GM20000 (cell line): ENCODE data around the gene LDLRAP1.

Source experiments
- DNase-seq: peaks from one replicate; pipeline ENCODE4 v3.0.0; 2012; ENCODE audit warnings: low spot score
- CTCF ChIP-seq: IDR thresholded peaks from 2 replicates; pipeline ENCODE4 v1.5.1; 2012; ENCODE audit warnings: mild to moderate bottlenecking, control low read depth; ENCODE audit errors: extremely low read depth, missing control alignments

The LDLRAP1 gene

GRCh38 chr1:25554886-25555752 is 11.7 kb downstream of the LDLRAP1 start:
- no peak for DNase-seq
- no peak for TF ChIP-seq CTCF

GRCh38 chr1:25555753-25556092 is 12.3 kb downstream of the LDLRAP1 start:
- no peak for DNase-seq

GRCh38 chr1:25556132-25556670 is 12.8 kb downstream of the LDLRAP1 start:
- TF ChIP-seq CTCF: no peak
- no peak for DNase-seq

More at GRCh38 chr1:25555753-25556092, 12.3 kb downstream of the LDLRAP1 start:
- no peak for TF ChIP-seq CTCF

- no peak for DNase-seq
- TF ChIP-seq CTCF: no peak
These were observed 13.5 kb downstream of the LDLRAP1 start for GRCh38 chr1:25556791-25557476.

GRCh38 chr1:25557543-25557942 is 14.1 kb downstream of the LDLRAP1 start:
- no peak for DNase-seq
- no peak for TF ChIP-seq CTCF

GRCh38 chr1:25559031-25559430 is 15.6 kb downstream of the LDLRAP1 start:
- no peak for DNase-seq
- no peak for TF ChIP-seq CTCF

- TF ChIP-seq CTCF: no peak
- DNase-seq: no peak
These were observed 16.6 kb downstream of the LDLRAP1 start for GRCh38 chr1:25560001-25560400.
